Liver (tissue), 9 donors: ENCODE results near the gene UCK2. TPM values are rescaled to one million over a fixed set of nuclear protein-coding genes. Genes with fewer than 3 reads are reported as not detected.
A peak's percentile ranks its signal among the peaks of the same experiment; 100 is the strongest.

ENCODE experiments used
- DNase-seq: peaks from one replicate; pipeline ENCODE4 v3.0.0-alpha.2; 2017; ENCODE audit warnings: low spot score
- H3K27ac ChIP-seq, 2 donors: one replicate each; pipeline ENCODE4 v1.7.0; 2013; ENCODE audit warnings: inconsistent platforms in 2 of 2, low read length in 2 of 2, control low read depth in 1 of 2, low read depth in 1 of 2, mild to moderate bottlenecking in 1 of 2
- H3K27me3 ChIP-seq, 4 donors: one replicate each; pipeline versions ENCODE4 v1.6.1 to v1.7.0; 2013; ENCODE audit warnings: low read length in 3 of 4, inconsistent platforms in 1 of 4, mild to moderate bottlenecking in 1 of 4, moderate library complexity in 1 of 4; ENCODE audit not compliant: control insufficient read depth in 4 of 4, insufficient read depth in 4 of 4
- H3K36me3 ChIP-seq, 4 donors: one replicate each; pipeline versions ENCODE4 v1.6.1 to v1.7.0; 2013; ENCODE audit warnings: low read length in 3 of 4, mild to moderate bottlenecking in 3 of 4, low read depth in 1 of 4, moderate library complexity in 1 of 4; ENCODE audit not compliant: control insufficient read depth in 4 of 4, insufficient read depth in 3 of 4
- H3K4me1 ChIP-seq, 4 donors: one replicate each; pipeline versions ENCODE4 v1.6.1 to v1.7.0; 2013; ENCODE audit warnings: low read length in 3 of 4, mild to moderate bottlenecking in 3 of 4, moderate library complexity in 1 of 4; ENCODE audit not compliant: control insufficient read depth in 4 of 4, insufficient read depth in 4 of 4
- H3K4me3 ChIP-seq, 3 donors: one replicate each; pipeline versions ENCODE4 v1.6.1 to v1.7.0; 2013; ENCODE audit warnings: low read length in 3 of 3, control low read depth in 1 of 3, low read depth in 1 of 3, mild to moderate bottlenecking in 1 of 3
- H3K9ac ChIP-seq, 2 donors: one replicate each; pipeline ENCODE4 v1.7.0; 2013; ENCODE audit warnings: low read length in 2 of 2, mild to moderate bottlenecking in 2 of 2, moderate library complexity in 2 of 2, control low read depth in 1 of 2, low read depth in 1 of 2
- H3K9me3 ChIP-seq, 4 donors: one replicate each; pipeline versions ENCODE4 v1.6.1 to v1.7.0; 2013; ENCODE audit warnings: low read length in 3 of 4; ENCODE audit not compliant: control insufficient read depth in 4 of 4
- CTCF ChIP-seq: fragments of 150-350 bp; IDR thresholded peaks from 2 replicates; pipeline ENCODE4 v1.5.1; 2017; ENCODE audit warnings: improper control_type of control experiment, low read depth, low read length; ENCODE audit not compliant: missing input control
- EGR1 ChIP-seq, 2 donors: IDR thresholded peaks; 2 replicates each; pipeline ENCODE4 v1.6.1; 2016 to 2018; ENCODE audit warnings: antibody characterized with exemption in 2 of 2, low read depth in 2 of 2
- FOXA1 ChIP-seq: IDR thresholded peaks from 2 replicates; pipeline ENCODE4 v1.6.1; 2016; ENCODE audit warnings: antibody characterized with exemption
- FOXA2 ChIP-seq: IDR thresholded peaks from 2 replicates; pipeline ENCODE4 v1.6.1; 2016; ENCODE audit warnings: antibody characterized with exemption
- GABPA ChIP-seq, 2 donors: IDR thresholded peaks in 1 of 2; conservative IDR thresholded peaks in 1 of 2; 2 replicates each; pipeline ENCODE4 v1.6.1; 2016; ENCODE audit warnings: antibody characterized with exemption in 2 of 2, mild to moderate bottlenecking in 1 of 2, moderate library complexity in 1 of 2
- HNF4A ChIP-seq, 2 donors: conservative IDR thresholded peaks; 2 replicates each; pipeline ENCODE4 v1.6.1; 2016; ENCODE audit warnings: antibody characterized with exemption in 2 of 2, mild to moderate bottlenecking in 2 of 2
- HNF4G ChIP-seq: IDR thresholded peaks from 2 replicates; pipeline ENCODE4 v1.6.1; 2016; ENCODE audit warnings: antibody characterized with exemption
- JUND ChIP-seq, 2 donors: IDR thresholded peaks; 2 replicates each; pipeline ENCODE4 v1.6.1; 2016; ENCODE audit warnings: antibody characterized with exemption in 2 of 2
- NR2F2 ChIP-seq: IDR thresholded peaks from 2 replicates; pipeline ENCODE4 v1.6.1; 2016; ENCODE audit warnings: antibody characterized with exemption
- RAD21 ChIP-seq, 2 donors: IDR thresholded peaks; 2 replicates each; pipeline ENCODE4 v1.6.1; 2016; ENCODE audit warnings: antibody characterized with exemption in 2 of 2, mild to moderate bottlenecking in 2 of 2
- RXRA ChIP-seq, 2 donors: IDR thresholded peaks; 2 replicates each; pipeline ENCODE4 v1.6.1; 2017 to 2018; ENCODE audit warnings: antibody characterized with exemption in 2 of 2, mild to moderate bottlenecking in 1 of 2
- SP1 ChIP-seq: IDR thresholded peaks from 2 replicates; pipeline ENCODE4 v1.6.1; 2018; ENCODE audit warnings: antibody characterized with exemption, mild to moderate bottlenecking
- TAF1 ChIP-seq: conservative IDR thresholded peaks from 2 replicates; pipeline ENCODE4 v1.6.1; 2016; ENCODE audit warnings: antibody characterized with exemption, mild to moderate bottlenecking
- YY1 ChIP-seq: IDR thresholded peaks from 2 replicates; pipeline ENCODE4 v1.6.1; 2016; ENCODE audit warnings: antibody characterized with exemption, mild to moderate bottlenecking
- WGBS: extraction: QIAGEN DNeasy Blood & Tissue Kit; methylation state at CpG from one replicate; pipeline ENCODE4 v1.1.7; 2013; 5-methylcytosine and 5-hydroxymethylcytosine counted together
- polyA plus RNA-seq, 2 donors: library from polyadenylated mRNA; stranded (reverse) in 1 of 2; unstranded in 1 of 2; fragments of 200-250 nt in 1 of 2; fragments of >200 nt in 1 of 2; fragmentation: Nextera tagmentation in 1 of 2; extraction: Ambion mirVana in 1 of 2; gene quantifications; one replicate each; pipeline versions ENCODE4 v1.2.1 to v1.2.3, GENCODE V29; 2013 to 2015
- total RNA-seq, 2 donors: library from RNA; depleted of rRNA; stranded (reverse); fragments of >200 nt; gene quantifications; one replicate each; pipeline ENCODE4 v1.2.3, GENCODE V29; 2014
- TF ChIP-seq, protein P1 (sequence below): IDR thresholded peaks from 2 replicates; pipeline ENCODE4 v1.6.1; 2016; ENCODE audit warnings: antibody characterized with exemption, mild to moderate bottlenecking
- TF ChIP-seq, protein P2 (sequence below): IDR thresholded peaks from 2 replicates; pipeline ENCODE4 v1.6.1; 2016; ENCODE audit warnings: antibody characterized with exemption
- TF ChIP-seq, protein P3 (sequence below): IDR thresholded peaks from 2 replicates; pipeline ENCODE4 v1.6.1; 2016; ENCODE audit warnings: antibody characterized with exemption
- TF ChIP-seq, protein P4 (sequence below): IDR thresholded peaks from 2 replicates; pipeline ENCODE4 v1.6.1; 2016; ENCODE audit warnings: antibody characterized with exemption
- donor health status: healthy.
- donor health status: healthy.
- donor health status: healthy.
- donor health status: healthy.
- donor health status: healthy.

UCK2 gene
- total and polyA plus RNA-seq, 4 donors = 8.9 to 25.5 (median 17.3) TPM

DNA sequence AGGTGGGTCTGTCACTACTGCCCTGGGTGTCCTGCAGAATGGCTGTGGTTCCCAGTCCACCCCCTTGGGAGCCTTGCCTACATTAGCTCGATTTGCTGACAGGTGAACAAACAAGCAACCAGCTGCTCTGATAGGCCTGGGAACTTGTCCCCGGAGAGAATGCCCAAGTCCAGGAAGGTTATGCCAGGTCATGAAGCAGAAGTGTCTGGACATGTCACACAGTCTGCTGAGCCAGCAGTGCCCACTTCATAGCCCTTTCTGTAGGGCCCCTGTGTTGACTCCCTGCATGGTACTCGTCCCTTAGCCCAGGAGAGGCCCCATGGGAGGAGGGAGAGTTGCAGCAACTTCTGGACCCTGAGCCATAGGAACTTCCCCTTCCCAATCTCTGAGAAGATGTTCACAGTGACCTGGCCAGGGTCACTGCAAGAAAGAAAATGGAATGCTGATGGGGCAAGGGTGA is 31.0 kb downstream of the UCK2 start (continued):
- TF ChIP-seq, protein P1, sequence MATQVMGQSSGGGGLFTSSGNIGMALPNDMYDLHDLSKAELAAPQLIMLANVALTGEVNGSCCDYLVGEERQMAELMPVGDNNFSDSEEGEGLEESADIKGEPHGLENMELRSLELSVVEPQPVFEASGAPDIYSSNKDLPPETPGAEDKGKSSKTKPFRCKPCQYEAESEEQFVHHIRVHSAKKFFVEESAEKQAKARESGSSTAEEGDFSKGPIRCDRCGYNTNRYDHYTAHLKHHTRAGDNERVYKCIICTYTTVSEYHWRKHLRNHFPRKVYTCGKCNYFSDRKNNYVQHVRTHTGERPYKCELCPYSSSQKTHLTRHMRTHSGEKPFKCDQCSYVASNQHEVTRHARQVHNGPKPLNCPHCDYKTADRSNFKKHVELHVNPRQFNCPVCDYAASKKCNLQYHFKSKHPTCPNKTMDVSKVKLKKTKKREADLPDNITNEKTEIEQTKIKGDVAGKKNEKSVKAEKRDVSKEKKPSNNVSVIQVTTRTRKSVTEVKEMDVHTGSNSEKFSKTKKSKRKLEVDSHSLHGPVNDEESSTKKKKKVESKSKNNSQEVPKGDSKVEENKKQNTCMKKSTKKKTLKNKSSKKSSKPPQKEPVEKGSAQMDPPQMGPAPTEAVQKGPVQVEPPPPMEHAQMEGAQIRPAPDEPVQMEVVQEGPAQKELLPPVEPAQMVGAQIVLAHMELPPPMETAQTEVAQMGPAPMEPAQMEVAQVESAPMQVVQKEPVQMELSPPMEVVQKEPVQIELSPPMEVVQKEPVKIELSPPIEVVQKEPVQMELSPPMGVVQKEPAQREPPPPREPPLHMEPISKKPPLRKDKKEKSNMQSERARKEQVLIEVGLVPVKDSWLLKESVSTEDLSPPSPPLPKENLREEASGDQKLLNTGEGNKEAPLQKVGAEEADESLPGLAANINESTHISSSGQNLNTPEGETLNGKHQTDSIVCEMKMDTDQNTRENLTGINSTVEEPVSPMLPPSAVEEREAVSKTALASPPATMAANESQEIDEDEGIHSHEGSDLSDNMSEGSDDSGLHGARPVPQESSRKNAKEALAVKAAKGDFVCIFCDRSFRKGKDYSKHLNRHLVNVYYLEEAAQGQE = no peak
- TF ChIP-seq, protein P2, sequence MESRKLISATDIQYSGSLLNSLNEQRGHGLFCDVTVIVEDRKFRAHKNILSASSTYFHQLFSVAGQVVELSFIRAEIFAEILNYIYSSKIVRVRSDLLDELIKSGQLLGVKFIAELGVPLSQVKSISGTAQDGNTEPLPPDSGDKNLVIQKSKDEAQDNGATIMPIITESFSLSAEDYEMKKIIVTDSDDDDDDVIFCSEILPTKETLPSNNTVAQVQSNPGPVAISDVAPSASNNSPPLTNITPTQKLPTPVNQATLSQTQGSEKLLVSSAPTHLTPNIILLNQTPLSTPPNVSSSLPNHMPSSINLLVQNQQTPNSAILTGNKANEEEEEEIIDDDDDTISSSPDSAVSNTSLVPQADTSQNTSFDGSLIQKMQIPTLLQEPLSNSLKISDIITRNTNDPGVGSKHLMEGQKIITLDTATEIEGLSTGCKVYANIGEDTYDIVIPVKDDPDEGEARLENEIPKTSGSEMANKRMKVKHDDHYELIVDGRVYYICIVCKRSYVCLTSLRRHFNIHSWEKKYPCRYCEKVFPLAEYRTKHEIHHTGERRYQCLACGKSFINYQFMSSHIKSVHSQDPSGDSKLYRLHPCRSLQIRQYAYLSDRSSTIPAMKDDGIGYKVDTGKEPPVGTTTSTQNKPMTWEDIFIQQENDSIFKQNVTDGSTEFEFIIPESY = no peak
- TF ChIP-seq HNF4A (conservative IDR thresholded peaks at IDR 0.05) = peak; percentile 86 to 87
- no peak for TF ChIP-seq TAF1
- TF ChIP-seq FOXA1 = no peak

DNA sequence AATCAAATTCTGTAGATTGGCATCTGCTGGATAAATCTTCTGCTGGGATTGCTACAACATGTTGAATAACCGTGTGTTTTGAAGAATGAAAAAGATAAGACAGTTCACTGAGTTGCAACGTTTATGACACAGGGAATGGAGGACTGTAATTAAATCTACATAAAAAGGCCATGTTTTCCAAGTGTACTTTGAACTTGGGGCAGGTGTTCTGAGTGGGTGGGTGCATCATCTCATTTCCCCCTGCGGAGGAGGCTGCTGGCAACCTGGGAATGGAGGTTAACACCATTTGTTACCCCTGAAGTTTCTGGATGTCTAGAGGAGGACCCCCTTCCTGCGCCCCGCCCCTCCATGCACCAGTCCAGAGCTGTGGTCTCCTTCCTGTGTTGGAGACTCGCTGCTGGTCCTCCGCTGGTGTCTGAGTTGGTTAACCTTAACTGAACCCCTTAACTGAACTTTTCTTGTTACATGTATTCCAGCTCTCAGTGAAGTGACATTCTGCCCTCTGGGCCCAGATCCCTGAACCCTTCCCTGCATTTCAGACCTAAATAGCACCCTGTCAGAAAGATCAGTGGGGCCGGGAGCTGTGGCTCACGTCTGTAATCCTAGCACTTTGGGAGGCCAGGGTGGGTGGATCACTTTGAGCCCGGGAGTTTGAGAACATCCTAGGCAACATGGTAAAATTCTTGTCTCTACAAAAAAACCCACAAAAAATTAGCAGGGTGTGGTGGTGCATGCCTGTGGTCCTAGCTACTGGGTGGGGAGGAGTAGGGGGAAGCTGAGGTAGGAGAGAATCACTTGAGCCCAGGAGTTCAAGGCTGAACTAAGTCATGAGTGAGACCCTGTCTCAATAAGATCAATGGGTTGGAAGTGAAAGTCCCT is 31.8 kb downstream of the UCK2 start:
- no peak overlapping the region for H3K4me3 ChIP-seq
- 55% methylated on average over 10 of the region's 10 CpGs for WGBS
- H3K4me1 ChIP-seq = peaks cover 9 to 40% (median 28%) of the 10 kb centered on the region in 4 donors
- DNase-seq = no peak
- no peak for TF ChIP-seq RXRA (IDR thresholded peaks at IDR 0.05)
- TF ChIP-seq RAD21 (IDR thresholded peaks at IDR 0.05) = no peak
- no peak for TF ChIP-seq FOXA1
- TF ChIP-seq JUND (IDR thresholded peaks at IDR 0.05) = no peak
- TF ChIP-seq FOXA2 = no peak
- TF ChIP-seq, protein P2 = no peak
- TF ChIP-seq, protein P1 = no peak
- TF ChIP-seq, protein P3, sequence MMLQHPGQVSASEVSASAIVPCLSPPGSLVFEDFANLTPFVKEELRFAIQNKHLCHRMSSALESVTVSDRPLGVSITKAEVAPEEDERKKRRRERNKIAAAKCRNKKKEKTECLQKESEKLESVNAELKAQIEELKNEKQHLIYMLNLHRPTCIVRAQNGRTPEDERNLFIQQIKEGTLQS = no peak
- no peak for TF ChIP-seq GABPA (IDR thresholded peaks at IDR 0.05 in 1 of 2, conservative IDR thresholded peaks at IDR 0.05 in 1 of 2)
- TF ChIP-seq, protein P4, sequence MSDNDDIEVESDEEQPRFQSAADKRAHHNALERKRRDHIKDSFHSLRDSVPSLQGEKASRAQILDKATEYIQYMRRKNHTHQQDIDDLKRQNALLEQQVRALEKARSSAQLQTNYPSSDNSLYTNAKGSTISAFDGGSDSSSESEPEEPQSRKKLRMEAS = no peak
- TF ChIP-seq YY1 = no peak
- TF ChIP-seq SP1 = no peak
- TF ChIP-seq EGR1 (IDR thresholded peaks at IDR 0.05; ENCODE audit: low read depth in 2 of 2) = no peak
- TF ChIP-seq HNF4A (conservative IDR thresholded peaks at IDR 0.05) = no peak
- TF ChIP-seq NR2F2 = no peak
- no peak for TF ChIP-seq TAF1
- no peak for TF ChIP-seq HNF4G
- TF ChIP-seq CTCF = no peak
- no peaks in the 10 kb centered on the region for H3K36me3 ChIP-seq
- H3K27me3 ChIP-seq = no peaks in the 10 kb centered on the region
- H3K9me3 ChIP-seq = no peaks in the 10 kb centered on the region
- H3K9ac ChIP-seq = no peak overlapping the region
- H3K27ac ChIP-seq = peak overlapping the region in 1 of 2 donors; percentile 63
